ENCODE results near the gene TRAPPC12.

DNA sequence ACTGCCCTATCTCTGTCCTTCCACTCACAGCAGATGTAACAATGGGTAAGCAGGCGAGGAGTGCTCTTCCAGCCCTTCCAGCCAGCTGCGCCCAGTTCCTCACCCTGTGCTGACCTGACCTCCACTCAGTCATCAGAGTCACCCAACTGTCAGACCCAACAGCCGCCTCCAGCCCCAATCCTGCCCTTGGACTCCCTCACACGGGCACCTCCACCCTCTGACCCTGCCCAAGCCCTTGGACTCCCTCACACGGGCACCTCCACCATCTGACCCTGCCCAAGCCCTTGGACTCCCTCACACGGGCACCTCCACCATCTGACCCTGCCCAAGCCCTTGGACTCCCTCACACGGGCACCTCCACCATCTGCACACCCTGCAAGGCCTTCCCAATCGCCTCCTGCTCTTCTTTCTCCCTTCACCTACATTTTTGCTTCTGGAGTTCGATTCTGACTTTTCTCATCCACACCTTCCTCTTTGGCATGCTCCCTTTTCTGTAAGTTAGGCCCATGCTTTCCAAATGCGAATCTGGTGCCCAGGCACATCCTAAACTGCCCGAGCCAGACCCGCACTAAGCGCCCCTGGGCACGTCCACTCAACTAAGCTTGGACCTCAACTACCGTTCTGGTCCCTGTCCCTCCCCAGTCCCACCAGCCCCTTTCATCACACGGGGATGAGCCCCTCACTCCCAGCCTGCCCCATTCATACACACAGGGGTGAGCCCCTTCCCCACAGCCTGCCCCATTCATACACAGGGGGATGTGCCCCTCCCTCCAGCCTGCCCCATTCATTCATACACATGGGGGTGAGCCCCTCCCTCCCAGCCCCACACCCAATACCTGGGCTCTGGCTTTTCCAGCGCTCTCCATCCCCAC lies 17.7 kb upstream of the TRAPPC12 start:
- TF ChIP-seq, protein P1, sequence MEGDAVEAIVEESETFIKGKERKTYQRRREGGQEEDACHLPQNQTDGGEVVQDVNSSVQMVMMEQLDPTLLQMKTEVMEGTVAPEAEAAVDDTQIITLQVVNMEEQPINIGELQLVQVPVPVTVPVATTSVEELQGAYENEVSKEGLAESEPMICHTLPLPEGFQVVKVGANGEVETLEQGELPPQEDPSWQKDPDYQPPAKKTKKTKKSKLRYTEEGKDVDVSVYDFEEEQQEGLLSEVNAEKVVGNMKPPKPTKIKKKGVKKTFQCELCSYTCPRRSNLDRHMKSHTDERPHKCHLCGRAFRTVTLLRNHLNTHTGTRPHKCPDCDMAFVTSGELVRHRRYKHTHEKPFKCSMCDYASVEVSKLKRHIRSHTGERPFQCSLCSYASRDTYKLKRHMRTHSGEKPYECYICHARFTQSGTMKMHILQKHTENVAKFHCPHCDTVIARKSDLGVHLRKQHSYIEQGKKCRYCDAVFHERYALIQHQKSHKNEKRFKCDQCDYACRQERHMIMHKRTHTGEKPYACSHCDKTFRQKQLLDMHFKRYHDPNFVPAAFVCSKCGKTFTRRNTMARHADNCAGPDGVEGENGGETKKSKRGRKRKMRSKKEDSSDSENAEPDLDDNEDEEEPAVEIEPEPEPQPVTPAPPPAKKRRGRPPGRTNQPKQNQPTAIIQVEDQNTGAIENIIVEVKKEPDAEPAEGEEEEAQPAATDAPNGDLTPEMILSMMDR (IDR thresholded peaks at IDR 0.05), result no peak
- TF ChIP-seq EP300 (IDR thresholded peaks at IDR 0.05) (no peak), POLR2A (IDR thresholded peaks at IDR 0.05) (no peak)
